Esophagus squamous epithelium (tissue), 5 donors: Measurements from ENCODE around the gene FRYL. TPM values are rescaled to one million over a fixed set of nuclear protein-coding genes. Genes with fewer than 3 reads are reported as not detected.
"Not testable (repeated sequence)": the region's sequence is repeated elsewhere in the genome, so short reads cannot be mapped to it uniquely, and the experiment has no call there.

Source experiments
- DNase-seq: peaks from one replicate; lab custom pipeline; 2025; lab: John Stamatoyannopoulos, UW
- H3K27ac ChIP-seq, 4 donors: fragments of 200-600 bp; sonication (generic); one replicate each; pipeline ENCODE4 v1.5.1; 2016 to 2019; ENCODE audit warnings: mild to moderate bottlenecking in 1 of 4
- H3K27me3 ChIP-seq, 4 donors: fragments of 200-600 bp; sonication (generic); 1 replicate in 3 of 4; 2 replicates in 1 of 4; pipeline versions ENCODE4 v1.5.1 to v1.6.0; 2017 to 2021; ENCODE audit warnings: antibody characterized with exemption in 1 of 4
- H3K36me3 ChIP-seq, 3 donors: fragments of 200-600 bp; sonication (generic); one replicate each; pipeline ENCODE4 v1.5.1; 2016 to 2019
- H3K4me1 ChIP-seq, 3 donors: fragments of 200-600 bp; sonication (generic); one replicate each; pipeline ENCODE4 v1.5.1; 2017 to 2019
- H3K4me3 ChIP-seq, 4 donors: fragments of 200-600 bp; sonication (generic); 1 replicate in 3 of 4; 2 replicates in 1 of 4; pipeline ENCODE4 v1.5.1; 2016 to 2019; ENCODE audit warnings: mild to moderate bottlenecking in 2 of 4, moderate library complexity in 1 of 4
- H3K9me3 ChIP-seq, 3 donors: fragments of 200-600 bp; sonication (generic); one replicate each; pipeline ENCODE4 v1.5.1; 2016 to 2019
- POLR2A ChIP-seq, 4 donors: fragments of 450-650 bp; IDR thresholded peaks; one replicate each; pipeline ENCODE4 v1.6.1; 2017; ENCODE audit warnings: antibody characterized with exemption in 4 of 4, mild to moderate bottlenecking in 4 of 4, moderate library complexity in 3 of 4
- WGBS, 2 donors: methylation state at CpG; one replicate each; pipeline ENCODE4 v1.1.5; 2018; 5-methylcytosine and 5-hydroxymethylcytosine counted together
- intact Hi-C: fragments of 100-400 bp; cut with DNase I; formaldehyde crosslinking; loops from one replicate; pipeline ENCODE4 v1.15.0; 2022
- total RNA-seq, 4 donors: library from RNA; depleted of rRNA; stranded (reverse); fragments of >200 nt; gene quantifications; one replicate each; pipeline ENCODE4 v1.1.0, GENCODE V29; 2016
- TF ChIP-seq, protein P1 (sequence below), 6 experiments: fragments of 450-650 bp in 4 of 6; fragments of 200-600 bp in 2 of 6; sonication (generic) in 2 of 6; IDR thresholded peaks; one replicate each; pipeline ENCODE4 v1.5.1; 2016 to 2019; ENCODE audit warnings: antibody characterized with exemption in 6 of 6, mild to moderate bottlenecking in 4 of 6, moderate library complexity in 4 of 6
- donor health status: DM: yes; HTN: yes; CAD: no.

The FRYL gene
- total RNA-seq, 4 donors from 2014 or later: 26.1 to 69.6 (median 38.1) TPM

- Histone ChIP-seq H3K4me1 (peaks cover 0 to 6% (median 0%) of the 10 kb centered on the region in 3 donors), H3K9me3 (no peaks in the 10 kb centered on the region), H3K36me3 (no peaks in the 10 kb centered on the region), H3K27me3 (no peaks in the 10 kb centered on the region), H3K27ac (no peak overlapping the region), H3K4me3 (no peak overlapping the region)
- no peak for DNase-seq
- 83 to 84% methylated on average over 10 of the region's 10 CpGs for WGBS, 2 donors
- TF ChIP-seq POLR2A (IDR thresholded peaks at IDR 0.05): no peak
- TF ChIP-seq, protein P1, sequence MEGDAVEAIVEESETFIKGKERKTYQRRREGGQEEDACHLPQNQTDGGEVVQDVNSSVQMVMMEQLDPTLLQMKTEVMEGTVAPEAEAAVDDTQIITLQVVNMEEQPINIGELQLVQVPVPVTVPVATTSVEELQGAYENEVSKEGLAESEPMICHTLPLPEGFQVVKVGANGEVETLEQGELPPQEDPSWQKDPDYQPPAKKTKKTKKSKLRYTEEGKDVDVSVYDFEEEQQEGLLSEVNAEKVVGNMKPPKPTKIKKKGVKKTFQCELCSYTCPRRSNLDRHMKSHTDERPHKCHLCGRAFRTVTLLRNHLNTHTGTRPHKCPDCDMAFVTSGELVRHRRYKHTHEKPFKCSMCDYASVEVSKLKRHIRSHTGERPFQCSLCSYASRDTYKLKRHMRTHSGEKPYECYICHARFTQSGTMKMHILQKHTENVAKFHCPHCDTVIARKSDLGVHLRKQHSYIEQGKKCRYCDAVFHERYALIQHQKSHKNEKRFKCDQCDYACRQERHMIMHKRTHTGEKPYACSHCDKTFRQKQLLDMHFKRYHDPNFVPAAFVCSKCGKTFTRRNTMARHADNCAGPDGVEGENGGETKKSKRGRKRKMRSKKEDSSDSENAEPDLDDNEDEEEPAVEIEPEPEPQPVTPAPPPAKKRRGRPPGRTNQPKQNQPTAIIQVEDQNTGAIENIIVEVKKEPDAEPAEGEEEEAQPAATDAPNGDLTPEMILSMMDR (IDR thresholded peaks at IDR 0.05): no peak
- intact Hi-C loops: no loop called here
These were observed 92.6 kb downstream of the FRYL start for GRCh38 chr4:48687313-48688051.

- no peak for TF ChIP-seq POLR2A (IDR thresholded peaks at IDR 0.05)
- TF ChIP-seq, protein P1 (IDR thresholded peaks at IDR 0.05): no peak
- no peak for DNase-seq
- intact Hi-C loops: no loop called here
- Histone ChIP-seq H3K4me3 (no peak overlapping the region), H3K36me3 (no peaks in the 10 kb centered on the region), H3K27ac (no peak overlapping the region), H3K9me3 (no peaks in the 10 kb centered on the region), H3K27me3 (no peaks in the 10 kb centered on the region), H3K4me1 (peaks cover 0 to 7% (median 6%) of the 10 kb centered on the region in 3 donors)
- WGBS, 2 donors: 92 to 94% methylated on average over 3 of the region's 3 CpGs
These were observed 93.7 kb downstream of the FRYL start for GRCh38 chr4:48686369-48686768.

DNA sequence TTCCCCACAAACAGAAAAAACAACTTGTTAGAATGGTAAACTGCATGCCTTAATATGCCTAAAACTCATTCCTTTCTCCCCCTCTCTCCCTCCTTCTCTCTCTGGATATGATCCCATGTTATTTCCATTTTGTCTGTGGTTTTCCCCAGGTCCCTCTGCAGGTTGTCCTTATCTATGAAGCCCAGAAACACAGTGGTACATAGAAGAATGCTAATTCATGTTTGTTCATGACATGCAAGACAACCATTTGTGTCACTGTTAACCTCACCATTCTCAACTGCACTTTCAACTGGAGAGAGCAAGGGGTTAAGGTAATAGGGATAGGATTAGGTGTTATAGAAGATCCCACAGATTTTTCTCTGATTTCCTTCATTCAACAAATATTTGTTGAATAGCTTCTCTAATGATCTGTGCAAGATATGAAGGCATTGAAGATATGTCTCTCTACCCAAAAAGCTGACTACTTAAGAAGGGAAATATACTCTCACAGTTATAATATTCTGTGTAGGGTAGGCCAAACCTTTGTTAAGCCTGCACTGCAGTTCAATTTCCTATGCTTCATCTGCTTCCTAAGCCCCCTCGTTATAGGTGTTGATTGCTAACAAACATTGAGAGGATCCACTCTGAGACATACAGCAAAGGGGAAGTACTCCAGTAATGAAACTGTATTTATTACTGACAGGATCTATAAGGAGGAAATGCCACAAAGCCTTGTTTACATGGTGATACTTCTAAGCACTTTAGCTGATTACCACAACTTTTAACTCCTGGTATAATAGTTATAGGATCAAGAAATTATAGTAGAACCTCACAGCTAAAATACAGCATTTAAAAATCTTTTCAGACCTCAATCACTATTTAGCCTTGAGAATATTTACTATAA is 96.1 kb downstream of the FRYL start:
- intact Hi-C loops: no loop called here
- Histone ChIP-seq H3K4me3 (no peak overlapping the region), H3K27me3 (no peaks in the 10 kb centered on the region), H3K4me1 (peaks cover 0 to 8% (median 6%) of the 10 kb centered on the region in 3 donors), H3K36me3 (no peaks in the 10 kb centered on the region), H3K9me3 (no peaks in the 10 kb centered on the region), H3K27ac (no peak overlapping the region)
- no peak for DNase-seq
- 33 to 53% methylated on average over 1 of the region's 1 CpG for WGBS, 2 donors
- TF ChIP-seq POLR2A (IDR thresholded peaks at IDR 0.05): no peak
- TF ChIP-seq, protein P1 (IDR thresholded peaks at IDR 0.05): no peak

GRCh38 chr4:48682870-48683269 is 97.2 kb downstream of the FRYL start:
- 62 to 71% methylated on average over 3 of the region's 3 CpGs for WGBS, 2 donors
- H3K27ac ChIP-seq: not testable (repeated sequence)

GRCh38 chr4:48681856-48682255 is 98.2 kb downstream of the FRYL start:
- H3K27me3 ChIP-seq: no peaks in the 10 kb centered on the region
- TF ChIP-seq POLR2A (IDR thresholded peaks at IDR 0.05): no peak
- TF ChIP-seq, protein P1 (IDR thresholded peaks at IDR 0.05): peak in 2 of 6 experiments; percentile 30 to 61
- peaks cover 0 to 8% (median 0%) of the 10 kb centered on the region in 3 donors for H3K4me1 ChIP-seq
- intact Hi-C loops: no loop called here
- no peak for DNase-seq
- H3K9me3 ChIP-seq: no peaks in the 10 kb centered on the region
- H3K4me3 ChIP-seq: no peak overlapping the region
- H3K27ac ChIP-seq: no peak overlapping the region
- H3K36me3 ChIP-seq: no peaks in the 10 kb centered on the region

More at GRCh38 chr4:48682870-48683269, 97.2 kb downstream of the FRYL start:
- H3K9me3 ChIP-seq, intact Hi-C loops, H3K4me1 ChIP-seq, DNase-seq, H3K36me3 ChIP-seq, H3K4me3 ChIP-seq, H3K27me3 ChIP-seq: not testable (repeated sequence)
